GM12878 (cell line): ENCODE measurements around the gene BACE2. TPM values are rescaled to one million over a fixed set of nuclear protein-coding genes. Genes with fewer than 3 reads are reported as not detected.

Experiments
- ATAC-seq: fragments of 200-7000 bp; cut with Tn5 transposase; 3 replicates; pipeline ENCODE4 v1.9.1; 2020; ENCODE audit warnings: mild to moderate bottlenecking, moderate library complexity
- BruUV-seq: library from RNA; stranded (reverse); fragments of 400-500 nt; replicated peaks from 2 replicates; lab custom pipeline; 2021; lab: Mats Ljungman, UMichigan
- CTCF ChIA-PET: fragments of 300-600 bp; sonication (Branson Sonifier 250); formaldehyde crosslinking; extraction: SDS; loops from one replicate; lab custom pipeline; 2021; ENCODE audit warnings: inconsistent platforms; lab: Yijun Ruan, JAX
- POLR2A ChIA-PET: fragments of 350-600 bp; formaldehyde crosslinking; extraction: SDS; loops from one replicate; lab custom pipeline; 2021; ENCODE audit warnings: inconsistent platforms; lab: Charles Lee
- RAD21 ChIA-PET: fragments of 300-600 bp; sonication (Branson Sonifier 250); formaldehyde crosslinking; loops from one replicate; lab custom pipeline; 2023; ENCODE audit warnings: antibody characterized with exemption; ENCODE audit not compliant: unreplicated experiment; lab: Charles Lee
- SMC1A ChIA-PET: fragments of 300-600 bp; sonication (Branson Sonifier 250); formaldehyde crosslinking; loops from one replicate; lab custom pipeline; 2023; ENCODE audit not compliant: unreplicated experiment, uncharacterized antibody; lab: Charles Lee
- DNase-seq: peaks from one replicate; pipeline ENCODE4 v3.0.0-alpha.2; 2011; ENCODE audit warnings: low read depth, low spot score
- FAIRE-seq: peaks from 3 replicates; lab custom pipeline; 2011; peaks lifted over from hg19 to GRCh38; lab: Jason Lieb, UNC
- H2AFZ ChIP-seq: 2 replicates; pipeline ENCODE4 v1.6.0; 2011; ENCODE audit warnings: low read depth, low read length, control low read depth; ENCODE audit not compliant: control insufficient read depth
- H3K27ac ChIP-seq: 2 replicates; pipeline ENCODE4 v1.5.1; 2011; ENCODE audit warnings: control low read depth; ENCODE audit not compliant: control insufficient read depth, insufficient read depth
- H3K27me3 ChIP-seq, 2 experiments: replicated peaks in 1 of 2; 2 replicates each; pipeline versions ENCODE4 v1.6.0 to v1.6.1; 2011; ENCODE audit warnings: low read length in 1 of 2; ENCODE audit not compliant: control insufficient read depth in 2 of 2, insufficient read depth in 2 of 2
- H3K36me3 ChIP-seq, 2 experiments: 2 replicates each; pipeline ENCODE4 v1.5.1; 2011; ENCODE audit warnings: low read length in 1 of 2; ENCODE audit not compliant: control insufficient read depth in 2 of 2, insufficient read depth in 2 of 2
- H3K4me1 ChIP-seq: 2 replicates; pipeline ENCODE4 v1.6.1; 2011; ENCODE audit warnings: mild to moderate bottlenecking, low read length, moderate library complexity, mixed read lengths; ENCODE audit not compliant: control insufficient read depth, insufficient read depth
- H3K4me2 ChIP-seq: 2 replicates; pipeline ENCODE4 v1.6.0; 2011; ENCODE audit warnings: control low read depth; ENCODE audit not compliant: control insufficient read depth, insufficient read depth
- H3K4me3 ChIP-seq: fragments of 200-600 bp; sonication (generic); 2 replicates; pipeline ENCODE4 v1.5.1; 2016
- H3K79me2 ChIP-seq: 2 replicates; pipeline ENCODE4 v1.6.0; 2011; ENCODE audit warnings: low read length; ENCODE audit not compliant: control insufficient read depth, insufficient read depth
- H3K9ac ChIP-seq: 2 replicates; pipeline ENCODE4 v1.8.0; 2011; ENCODE audit warnings: low read length, control low read depth, mixed read lengths; ENCODE audit not compliant: control insufficient read depth, insufficient read depth
- H3K9me3 ChIP-seq: replicated peaks from 3 replicates; pipeline ENCODE4 v1.5.1; 2011; ENCODE audit warnings: mild to moderate bottlenecking, low read length; ENCODE audit not compliant: control insufficient read depth, insufficient read depth
- H4K20me1 ChIP-seq: 2 replicates; pipeline ENCODE4 v1.6.0; 2011; ENCODE audit not compliant: control insufficient read depth, insufficient read depth
- BCL11A ChIP-seq: IDR thresholded peaks from 2 replicates; pipeline ENCODE4 v1.6.1; 2011; ENCODE audit warnings: low read depth, low read length
- CREB1 ChIP-seq: IDR thresholded peaks from 2 replicates; pipeline ENCODE4 v1.6.1; 2012; ENCODE audit warnings: low read depth, mild to moderate bottlenecking, inconsistent platforms
- EP300 ChIP-seq, 2 experiments: fragments of 150-350 bp in 1 of 2; IDR thresholded peaks; 2 replicates each; pipeline ENCODE4 v1.6.1; 2011 to 2012; ENCODE audit warnings: low read depth in 2 of 2, low read length in 2 of 2, borderline replicate concordance in 1 of 2, improper control_type of control experiment in 1 of 2, inconsistent platforms in 1 of 2; ENCODE audit not compliant: control insufficient read depth in 1 of 2
- PML ChIP-seq: IDR thresholded peaks from 2 replicates; pipeline ENCODE4 v1.6.1; 2012; ENCODE audit warnings: low read length, inconsistent platforms
- RBBP5 ChIP-seq: fragments of 200-600 bp; sonication (generic); conservative IDR thresholded peaks from 2 replicates; pipeline ENCODE4 v1.6.1; 2016
- RUNX3 ChIP-seq: IDR thresholded peaks from 2 replicates; pipeline ENCODE4 v1.6.1; 2012; ENCODE audit warnings: low read length, inconsistent platforms
- SMAD1 ChIP-seq: fragments of 450-650 bp; IDR thresholded peaks from 2 replicates; pipeline ENCODE4 v1.6.1; 2018; ENCODE audit warnings: mild to moderate bottlenecking, low read depth; ENCODE audit not compliant: partially characterized antibody
- ZNF274 ChIP-seq: IDR thresholded peaks from one replicate; pipeline ENCODE4 v1.8.0; 2011; ENCODE audit not compliant: insufficient read length, insufficient read depth
- ZSCAN29 ChIP-seq: fragments of 450-650 bp; IDR thresholded peaks from 2 replicates; pipeline ENCODE4 v1.6.1; 2017; ENCODE audit warnings: mild to moderate bottlenecking, moderate library complexity
- WGBS: methylation state at CpG from one replicate; pipeline ENCODE4 v1.1.6; 2016; ENCODE audit warnings: low lambda C conversion rate; ENCODE audit not compliant: insufficient replicate concordance, insufficient coverage; ENCODE audit errors: missing lambda C conversion rate; 5-methylcytosine and 5-hydroxymethylcytosine counted together
- in situ Hi-C: fragments of 300-500 bp; cut with MboI; formaldehyde crosslinking; loops from 9 replicates; pipeline ENCODE4 v1.14.3; 2018; ENCODE audit warnings: mixed read lengths
- intact Hi-C: fragments of 100-400 bp; cut with micrococcal nuclease; formaldehyde crosslinking; loops from one replicate; pipeline ENCODE4 v1.14.2; 2022; ENCODE audit not compliant: unreplicated experiment
- polyA plus RNA-seq, 11 experiments: library from polyadenylated mRNA; depleted of rRNA in 4 of 11; unstranded in 6 of 11; stranded (reverse) in 5 of 11; fragments of >200 nt; fragmentation: Nextera tagmentation in 4 of 11; fragmentation: Illumina TruSeq in 1 of 11; extraction: Ambion mirVana in 4 of 11; extraction: Trizol in 1 of 11; gene quantifications; 1 replicate in 1 of 11; 2 replicates in 10 of 11; pipeline versions ENCODE4 v1.2.1 to v1.2.3, GENCODE V29; 2011 to 2016; ENCODE audit warnings: inconsistent platforms in 2 of 11, missing spikeins in 2 of 11, low read depth in 1 of 11
- total RNA-seq, 4 experiments: library from RNA; depleted of rRNA in 3 of 4; stranded (reverse); fragments of >200 nt in 3 of 4; fragmentation: Illumina TruSeq in 1 of 4; extraction: Trizol in 1 of 4; gene quantifications; 2 replicates each; pipeline versions ENCODE4 v1.2.1 to v1.2.3, GENCODE V29; 2013 to 2021
- TF ChIP-seq, protein P1 (sequence below): fragments of 450-650 bp; IDR thresholded peaks from 2 replicates; pipeline ENCODE4 v1.6.1; 2017; ENCODE audit warnings: mild to moderate bottlenecking, low read depth, inconsistent platforms; ENCODE audit not compliant: poor library complexity, severe bottlenecking
- TF ChIP-seq, protein P2 (sequence below): IDR thresholded peaks from 2 replicates; pipeline ENCODE4 v1.6.1; 2012; ENCODE audit warnings: low read depth, low read length, improper control_type of control experiment
- TF ChIP-seq, protein P3 (sequence below): fragments of 450-650 bp; IDR thresholded peaks from 2 replicates; pipeline ENCODE4 v1.6.1; 2016; ENCODE audit warnings: mild to moderate bottlenecking
- TF ChIP-seq, protein P4 (sequence below): fragments of 450-650 bp; IDR thresholded peaks from 2 replicates; pipeline ENCODE4 v1.6.1; 2017; ENCODE audit warnings: mild to moderate bottlenecking, moderate library complexity

BACE2 gene
- total and polyA plus RNA-seq, 10 of the 15 experiments (the other 5 are each of a cell fraction or from before 2014, with no cell fraction given), result 0.04 to 0.69 (median 0.18) TPM; not detected in 5

DNA sequence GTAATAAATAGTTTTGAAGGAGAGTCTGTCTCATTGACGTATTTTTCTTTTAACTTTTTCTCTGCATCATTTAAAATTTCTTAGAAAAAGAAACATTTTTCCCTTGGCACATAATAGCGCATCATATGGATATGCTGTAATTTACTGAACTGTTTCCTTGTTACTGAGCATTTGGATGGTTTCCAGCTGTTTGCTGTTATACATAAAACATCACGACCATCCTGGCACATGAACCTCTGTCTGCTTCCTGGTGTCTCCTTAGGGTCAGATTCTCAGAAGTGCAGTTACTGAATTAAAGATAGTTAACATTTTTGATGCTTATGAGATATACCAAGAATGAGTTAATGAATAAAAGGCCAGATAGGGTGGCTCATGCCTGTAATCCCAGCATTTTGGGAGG is 67.2 kb downstream of the BACE2 start (continued):
- TF ChIP-seq, protein P1, sequence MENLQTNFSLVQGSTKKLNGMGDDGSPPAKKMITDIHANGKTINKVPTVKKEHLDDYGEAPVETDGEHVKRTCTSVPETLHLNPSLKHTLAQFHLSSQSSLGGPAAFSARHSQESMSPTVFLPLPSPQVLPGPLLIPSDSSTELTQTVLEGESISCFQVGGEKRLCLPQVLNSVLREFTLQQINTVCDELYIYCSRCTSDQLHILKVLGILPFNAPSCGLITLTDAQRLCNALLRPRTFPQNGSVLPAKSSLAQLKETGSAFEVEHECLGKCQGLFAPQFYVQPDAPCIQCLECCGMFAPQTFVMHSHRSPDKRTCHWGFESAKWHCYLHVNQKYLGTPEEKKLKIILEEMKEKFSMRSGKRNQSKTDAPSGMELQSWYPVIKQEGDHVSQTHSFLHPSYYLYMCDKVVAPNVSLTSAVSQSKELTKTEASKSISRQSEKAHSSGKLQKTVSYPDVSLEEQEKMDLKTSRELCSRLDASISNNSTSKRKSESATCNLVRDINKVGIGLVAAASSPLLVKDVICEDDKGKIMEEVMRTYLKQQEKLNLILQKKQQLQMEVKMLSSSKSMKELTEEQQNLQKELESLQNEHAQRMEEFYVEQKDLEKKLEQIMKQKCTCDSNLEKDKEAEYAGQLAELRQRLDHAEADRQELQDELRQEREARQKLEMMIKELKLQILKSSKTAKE, result no peak
- no peak for TF ChIP-seq SMAD1

DNA sequence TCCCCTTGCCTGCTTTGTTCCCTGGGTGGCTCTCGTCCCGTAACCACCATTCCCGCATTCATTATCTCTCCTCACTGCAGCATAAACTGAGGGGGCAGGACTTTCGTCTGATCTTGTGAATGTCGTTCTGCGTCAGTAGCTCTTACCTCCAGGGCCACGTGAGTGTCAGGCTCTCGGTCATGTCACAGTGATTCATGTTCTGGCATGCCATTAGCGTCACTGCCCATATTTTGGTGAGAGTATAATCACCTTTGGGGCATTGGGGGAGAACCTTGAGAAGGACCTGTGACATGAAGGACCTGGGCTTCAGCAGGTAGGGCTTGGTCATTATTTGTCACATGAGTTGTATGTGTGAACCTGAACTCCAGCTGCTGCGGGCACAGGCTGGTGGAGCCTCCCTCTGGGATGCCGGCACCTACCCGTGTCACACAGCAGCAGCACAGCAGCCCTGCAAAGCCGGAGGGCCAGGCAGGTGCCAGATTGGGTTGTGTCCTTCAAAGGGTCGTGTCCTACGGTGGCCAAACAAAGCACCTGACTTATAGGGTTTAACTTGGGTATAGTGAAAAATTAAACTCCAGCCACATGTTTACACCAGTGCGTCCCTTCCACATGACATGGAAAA is 68.5 kb downstream of the BACE2 start:
- ChIA-PET SMC1A (no interaction called here), POLR2A (no interaction called here), CTCF (no interaction called here), RAD21 (no interaction called here)
- DNase-seq (no peak), ATAC-seq (no peak), FAIRE-seq (no peak)
- H4K20me1 ChIP-seq, result no peaks in the 10 kb centered on the region
- H3K27me3 ChIP-seq, result 0 out of 4 replicates have a peak, but pooled peaks cover 0 to 2% of the 10 kb centered on the region in 2 experiments
- no TSS peak for BruUV-seq
- in situ Hi-C loops, result no loop called here
- 50% methylated on average over 16 of the region's 16 CpGs for WGBS
- H3K4me3 ChIP-seq, result no peak overlapping the region
- H3K36me3 ChIP-seq, result no peaks in the 10 kb centered on the region
- H3K27ac ChIP-seq, result no peak overlapping the region
- intact Hi-C loops, result no loop called here
- no peak overlapping the region for H2AFZ ChIP-seq
- H3K4me2 ChIP-seq, result no peak overlapping the region
- H3K9ac ChIP-seq, result no peak overlapping the region
- no peaks in the 10 kb centered on the region for H3K9me3 ChIP-seq
- H3K79me2 ChIP-seq, result no peaks in the 10 kb centered on the region
- H3K4me1 ChIP-seq, result no peaks in the 10 kb centered on the region
- TF ChIP-seq EP300 (IDR thresholded peaks at IDR 0.05; ENCODE audit: borderline replicate concordance in 1 of 2, control insufficient read depth in 1 of 2, low read depth in 2 of 2, low read length in 2 of 2) (no peak), ZNF274 (no peak), CREB1 (no peak), ZSCAN29 (no peak), RUNX3 (no peak), PML (no peak), BCL11A (no peak), RBBP5 (no peak)
- TF ChIP-seq, protein P2, sequence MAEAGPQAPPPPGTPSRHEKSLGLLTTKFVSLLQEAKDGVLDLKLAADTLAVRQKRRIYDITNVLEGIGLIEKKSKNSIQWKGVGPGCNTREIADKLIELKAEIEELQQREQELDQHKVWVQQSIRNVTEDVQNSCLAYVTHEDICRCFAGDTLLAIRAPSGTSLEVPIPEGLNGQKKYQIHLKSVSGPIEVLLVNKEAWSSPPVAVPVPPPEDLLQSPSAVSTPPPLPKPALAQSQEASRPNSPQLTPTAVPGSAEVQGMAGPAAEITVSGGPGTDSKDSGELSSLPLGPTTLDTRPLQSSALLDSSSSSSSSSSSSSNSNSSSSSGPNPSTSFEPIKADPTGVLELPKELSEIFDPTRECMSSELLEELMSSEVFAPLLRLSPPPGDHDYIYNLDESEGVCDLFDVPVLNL, result no peak
- TF ChIP-seq, protein P3, sequence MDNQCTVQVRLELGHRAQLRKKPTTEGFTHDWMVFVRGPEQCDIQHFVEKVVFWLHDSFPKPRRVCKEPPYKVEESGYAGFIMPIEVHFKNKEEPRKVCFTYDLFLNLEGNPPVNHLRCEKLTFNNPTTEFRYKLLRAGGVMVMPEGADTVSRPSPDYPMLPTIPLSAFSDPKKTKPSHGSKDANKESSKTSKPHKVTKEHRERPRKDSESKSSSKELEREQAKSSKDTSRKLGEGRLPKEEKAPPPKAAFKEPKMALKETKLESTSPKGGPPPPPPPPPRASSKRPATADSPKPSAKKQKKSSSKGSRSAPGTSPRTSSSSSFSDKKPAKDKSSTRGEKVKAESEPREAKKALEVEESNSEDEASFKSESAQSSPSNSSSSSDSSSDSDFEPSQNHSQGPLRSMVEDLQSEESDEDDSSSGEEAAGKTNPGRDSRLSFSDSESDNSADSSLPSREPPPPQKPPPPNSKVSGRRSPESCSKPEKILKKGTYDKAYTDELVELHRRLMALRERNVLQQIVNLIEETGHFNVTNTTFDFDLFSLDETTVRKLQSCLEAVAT, result no peak
- TF ChIP-seq, protein P4, sequence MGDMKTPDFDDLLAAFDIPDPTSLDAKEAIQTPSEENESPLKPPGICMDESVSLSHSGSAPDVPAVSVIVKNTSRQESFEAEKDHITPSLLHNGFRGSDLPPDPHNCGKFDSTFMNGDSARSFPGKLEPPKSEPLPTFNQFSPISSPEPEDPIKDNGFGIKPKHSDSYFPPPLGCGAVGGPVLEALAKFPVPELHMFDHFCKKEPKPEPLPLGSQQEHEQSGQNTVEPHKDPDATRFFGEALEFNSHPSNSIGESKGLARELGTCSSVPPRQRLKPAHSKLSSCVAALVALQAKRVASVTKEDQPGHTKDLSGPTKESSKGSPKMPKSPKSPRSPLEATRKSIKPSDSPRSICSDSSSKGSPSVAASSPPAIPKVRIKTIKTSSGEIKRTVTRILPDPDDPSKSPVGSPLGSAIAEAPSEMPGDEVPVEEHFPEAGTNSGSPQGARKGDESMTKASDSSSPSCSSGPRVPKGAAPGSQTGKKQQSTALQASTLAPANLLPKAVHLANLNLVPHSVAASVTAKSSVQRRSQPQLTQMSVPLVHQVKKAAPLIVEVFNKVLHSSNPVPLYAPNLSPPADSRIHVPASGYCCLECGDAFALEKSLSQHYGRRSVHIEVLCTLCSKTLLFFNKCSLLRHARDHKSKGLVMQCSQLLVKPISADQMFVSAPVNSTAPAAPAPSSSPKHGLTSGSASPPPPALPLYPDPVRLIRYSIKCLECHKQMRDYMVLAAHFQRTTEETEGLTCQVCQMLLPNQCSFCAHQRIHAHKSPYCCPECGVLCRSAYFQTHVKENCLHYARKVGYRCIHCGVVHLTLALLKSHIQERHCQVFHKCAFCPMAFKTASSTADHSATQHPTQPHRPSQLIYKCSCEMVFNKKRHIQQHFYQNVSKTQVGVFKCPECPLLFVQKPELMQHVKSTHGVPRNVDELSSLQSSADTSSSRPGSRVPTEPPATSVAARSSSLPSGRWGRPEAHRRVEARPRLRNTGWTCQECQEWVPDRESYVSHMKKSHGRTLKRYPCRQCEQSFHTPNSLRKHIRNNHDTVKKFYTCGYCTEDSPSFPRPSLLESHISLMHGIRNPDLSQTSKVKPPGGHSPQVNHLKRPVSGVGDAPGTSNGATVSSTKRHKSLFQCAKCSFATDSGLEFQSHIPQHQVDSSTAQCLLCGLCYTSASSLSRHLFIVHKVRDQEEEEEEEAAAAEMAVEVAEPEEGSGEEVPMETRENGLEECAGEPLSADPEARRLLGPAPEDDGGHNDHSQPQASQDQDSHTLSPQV, result no peak
